Loucy (cell line): Measurements from ENCODE around the gene PPP2R2B.

Experiments used
- H2AFZ ChIP-seq: fragments of 200-600 bp; sonication (generic); 2 replicates; pipeline ENCODE4 v1.6.0; 2016; ENCODE audit warnings: antibody characterized with exemption, mild to moderate bottlenecking, low read length, moderate library complexity
- H3F3A ChIP-seq: fragments of 200-600 bp; 2 replicates; pipeline ENCODE4 v1.6.0; 2016; ENCODE audit warnings: antibody characterized with exemption, low read depth, mild to moderate bottlenecking
- H3K27me3 ChIP-seq: fragments of 200-600 bp; sonication (generic); 2 replicates; pipeline ENCODE4 v1.6.1; 2014; ENCODE audit warnings: low read length, mild to moderate bottlenecking; ENCODE audit not compliant: insufficient read depth, poor library complexity, severe bottlenecking
- H3K36me3 ChIP-seq: fragments of 200-600 bp; sonication (generic); 2 replicates; pipeline ENCODE4 v1.6.1; 2016; ENCODE audit warnings: low read length; ENCODE audit not compliant: insufficient read depth
- H3K4me1 ChIP-seq: fragments of 200-600 bp; sonication (generic); 2 replicates; pipeline ENCODE4 v1.5.1; 2014; ENCODE audit warnings: low read length, mild to moderate bottlenecking; ENCODE audit not compliant: insufficient read depth, poor library complexity, severe bottlenecking
- H3K4me2 ChIP-seq: fragments of 200-600 bp; sonication (generic); 2 replicates; pipeline ENCODE4 v1.6.0; 2014; ENCODE audit warnings: antibody characterized with exemption, low read length, low read depth, mild to moderate bottlenecking; ENCODE audit not compliant: poor library complexity, severe bottlenecking
- H3K4me3 ChIP-seq: fragments of 200-600 bp; sonication (generic); 2 replicates; pipeline ENCODE4 v1.5.1; 2014; ENCODE audit warnings: low read length, mild to moderate bottlenecking, mixed read lengths; ENCODE audit not compliant: poor library complexity, severe bottlenecking
- H3K79me2 ChIP-seq: fragments of 200-600 bp; sonication (generic); 2 replicates; pipeline ENCODE4 v1.6.1; 2014; ENCODE audit warnings: low read length; ENCODE audit not compliant: insufficient read depth
- H3K9ac ChIP-seq: fragments of 200-600 bp; sonication (generic); 2 replicates; pipeline ENCODE4 v1.6.0; 2014; ENCODE audit warnings: mild to moderate bottlenecking, low read depth, low read length, moderate library complexity; ENCODE audit not compliant: poor library complexity, severe bottlenecking
- H3K9me2 ChIP-seq: fragments of 200-600 bp; sonication (generic); replicated peaks from 2 replicates; pipeline ENCODE4 v1.6.1; 2016; ENCODE audit warnings: low read depth, low read length, mixed read lengths
- H3K9me3 ChIP-seq: fragments of 200-600 bp; sonication (generic); 2 replicates; pipeline ENCODE4 v1.6.1; 2014; ENCODE audit warnings: mild to moderate bottlenecking, antibody characterized with exemption, low read length, low read depth; ENCODE audit not compliant: insufficient read depth
- H4K20me1 ChIP-seq: fragments of 200-600 bp; sonication (generic); 2 replicates; pipeline ENCODE4 v1.6.0; 2014; ENCODE audit warnings: antibody characterized with exemption, low read length, mild to moderate bottlenecking; ENCODE audit not compliant: insufficient read depth, poor library complexity, severe bottlenecking
- CTCF ChIP-seq: fragments of 200-600 bp; sonication (generic); conservative IDR thresholded peaks from 2 replicates; pipeline ENCODE4 v1.5.1; 2014; ENCODE audit warnings: mild to moderate bottlenecking, antibody characterized with exemption, low read length
- EZH2phosphoT487 ChIP-seq: fragments of 200-600 bp; IDR thresholded peaks from 2 replicates; pipeline ENCODE4 v1.6.1; 2018; ENCODE audit warnings: antibody characterized with exemption, mild to moderate bottlenecking, moderate library complexity, borderline replicate concordance

Gene PPP2R2B

GRCh38 chr5:146718609-146719008, 159.9 kb downstream of the PPP2R2B start:
- H3K9me2 ChIP-seq = no peaks in the 10 kb centered on the region
- H3K9ac ChIP-seq = no peak overlapping the region
- H3K4me1 ChIP-seq = no peaks in the 10 kb centered on the region

GRCh38 chr5:146717951-146718350, 160.6 kb downstream of the PPP2R2B start:
- Histone ChIP-seq H3K9ac (no peak overlapping the region), H3K36me3 (no peaks in the 10 kb centered on the region), H3F3A (no peaks in the 10 kb centered on the region), H3K79me2 (no peaks in the 10 kb centered on the region), H3K9me3 (no peaks in the 10 kb centered on the region), H3K4me3 (no peak overlapping the region), H3K9me2 (no peaks in the 10 kb centered on the region), H3K27me3 (no peaks in the 10 kb centered on the region), H3K4me2 (no peak overlapping the region), H4K20me1 (no peaks in the 10 kb centered on the region), H2AFZ (no peak overlapping the region), H3K4me1 (no peaks in the 10 kb centered on the region)
- no peak for TF ChIP-seq EZH2phosphoT487
- TF ChIP-seq CTCF = no peak

More at GRCh38 chr5:146718609-146719008, 159.9 kb downstream of the PPP2R2B start:
- Histone ChIP-seq H3K4me3 (no peak overlapping the region), H3K4me2 (no peak overlapping the region), H3F3A (no peaks in the 10 kb centered on the region), H3K79me2 (no peaks in the 10 kb centered on the region), H3K27me3 (no peaks in the 10 kb centered on the region), H2AFZ (no peak overlapping the region), H4K20me1 (no peaks in the 10 kb centered on the region), H3K36me3 (no peaks in the 10 kb centered on the region), H3K9me3 (no peaks in the 10 kb centered on the region)
- no peak for TF ChIP-seq EZH2phosphoT487
- TF ChIP-seq CTCF = no peak

GRCh38 chr5:146716636-146717035, 161.9 kb downstream of the PPP2R2B start:
- no peak overlapping the region for H3K4me3 ChIP-seq

More at GRCh38 chr5:146716636-146717035, 161.9 kb downstream of the PPP2R2B start:
- no peak overlapping the region for H2AFZ ChIP-seq
- no peak overlapping the region for H3K4me2 ChIP-seq
- no peaks in the 10 kb centered on the region for H3K9me3 ChIP-seq
- H3K4me1 ChIP-seq = no peaks in the 10 kb centered on the region
- no peaks in the 10 kb centered on the region for H3K79me2 ChIP-seq
- no peaks in the 10 kb centered on the region for H3F3A ChIP-seq
- TF ChIP-seq CTCF (no peak), EZH2phosphoT487 (no peak)
- H3K9ac ChIP-seq = no peak overlapping the region
- no peaks in the 10 kb centered on the region for H4K20me1 ChIP-seq
- H3K27me3 ChIP-seq = no peaks in the 10 kb centered on the region
- H3K36me3 ChIP-seq = no peaks in the 10 kb centered on the region
- no peaks in the 10 kb centered on the region for H3K9me2 ChIP-seq
